Measurements from ENCODE around the gene CENPX.

The CENPX gene

DNA sequence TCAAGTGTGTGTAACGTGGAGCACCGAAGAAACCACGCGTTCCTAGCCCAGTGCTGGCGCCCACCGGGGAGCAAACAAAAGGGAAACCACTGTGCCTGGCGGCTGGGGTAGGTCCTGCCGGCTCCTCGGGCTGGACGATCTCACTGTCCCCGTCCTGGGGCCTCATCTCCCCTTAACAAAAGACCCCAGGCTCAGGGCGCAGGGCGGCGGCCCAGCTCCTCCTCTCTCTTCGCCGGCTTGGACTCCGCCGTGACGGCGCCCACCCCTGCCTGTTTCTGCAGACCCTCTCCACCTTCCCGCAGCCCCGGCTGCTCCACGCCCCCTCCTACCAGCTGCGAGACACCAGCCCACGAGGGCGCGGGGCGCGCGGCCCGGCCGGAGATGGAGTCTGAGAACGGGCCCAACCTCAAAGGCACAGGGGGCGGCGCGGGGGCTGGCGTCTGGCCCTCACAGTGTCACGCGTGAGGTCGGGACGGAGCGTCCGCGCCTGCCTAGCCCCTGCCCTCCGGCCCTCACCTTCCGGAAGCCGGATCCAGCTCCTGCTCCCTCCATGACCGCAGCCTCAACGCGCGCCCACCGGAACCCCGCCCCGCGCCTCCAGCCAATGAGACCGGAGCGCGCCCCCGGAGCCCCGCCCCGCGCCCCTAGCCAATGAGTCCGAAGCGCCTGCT, at the start of gene CENPX:
CENPX (minus strand) TSS at position 569 of the 671 bp plus-strand sequence; CDS start at position 552, 17 bp downstream.
- no peak for DNase-seq

DNA sequence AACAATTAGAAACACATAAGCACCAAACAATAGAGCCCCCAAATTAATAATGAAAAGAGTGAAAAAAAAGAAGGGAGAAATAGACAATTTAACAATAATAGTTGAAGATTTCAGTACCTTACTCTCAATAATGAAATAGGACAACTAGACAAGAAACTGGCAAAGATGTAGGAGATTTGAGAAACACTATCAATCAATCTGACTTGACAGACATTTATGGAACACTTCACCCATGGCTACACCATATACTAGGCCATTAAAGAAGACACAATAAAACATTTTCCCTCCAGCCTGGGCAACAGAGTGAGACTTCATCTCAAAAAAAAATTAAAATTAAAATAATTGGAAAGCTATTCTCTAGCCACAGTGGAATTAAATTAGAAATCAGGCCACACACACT, 47.9 kb upstream of the CENPX start:
- no peak for DNase-seq

DNA sequence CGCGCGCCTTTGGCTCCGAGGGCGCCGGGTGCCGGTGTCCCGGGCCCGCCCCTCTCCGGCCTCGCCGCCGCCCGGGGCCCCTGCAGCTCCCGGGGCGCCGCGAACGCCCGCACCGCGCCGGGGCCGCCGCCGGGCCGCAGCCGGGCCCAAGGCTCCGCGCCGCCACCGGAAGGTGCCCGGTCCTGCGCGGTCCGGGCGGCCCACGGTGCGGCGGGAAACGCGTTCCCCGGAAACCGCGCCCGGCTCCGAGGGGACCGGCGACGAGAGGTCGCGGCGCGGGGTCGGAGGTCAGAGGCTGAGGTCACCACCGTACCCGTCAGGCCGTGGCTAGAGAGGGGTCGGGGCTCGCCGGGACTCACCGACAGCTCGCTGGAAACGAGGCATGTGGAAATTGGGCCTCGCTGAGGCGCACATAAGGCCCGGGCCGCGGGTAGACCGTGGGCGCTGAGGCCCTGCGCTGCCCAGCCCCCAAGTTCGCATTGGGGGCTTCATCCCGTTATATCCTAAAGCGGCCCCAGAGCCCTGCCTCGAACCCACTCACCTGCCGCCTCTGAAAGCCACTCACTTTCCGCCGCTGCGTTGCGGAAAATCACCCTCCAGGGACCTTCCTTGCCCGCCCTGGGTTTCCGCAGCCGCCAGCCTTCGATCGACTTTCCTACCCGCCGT, 43.1 kb upstream of the CENPX start, which contains the start of gene DUS1L:
DUS1L (minus strand) TSS at position 167 of the 666 bp plus-strand sequence. CDS start 745 bp downstream, outside the sequence.
- DNase-seq: peak; percentile 61

DNA sequence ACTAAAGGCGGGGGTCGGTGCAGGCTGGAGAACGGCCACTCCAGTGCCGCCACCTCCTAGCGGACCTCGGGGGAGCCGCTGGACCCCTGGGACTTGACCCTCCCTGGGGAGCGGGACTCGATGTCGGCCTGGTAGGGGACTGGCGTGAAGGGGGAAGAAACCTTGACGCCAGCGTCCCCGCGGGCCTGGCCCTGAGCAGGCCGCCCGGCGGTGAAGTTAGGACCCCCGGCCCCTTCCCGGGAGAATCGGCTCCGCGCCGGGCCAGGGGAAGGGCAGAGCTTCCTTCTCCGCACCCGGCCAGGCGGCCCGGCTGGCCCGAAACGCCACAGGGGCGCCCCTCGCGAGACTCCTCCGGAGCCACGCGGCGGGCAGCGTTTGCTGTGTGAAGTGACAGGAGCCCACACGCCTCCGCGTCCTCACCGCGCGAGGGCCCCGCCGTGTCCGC, 42.5 kb upstream of the CENPX start:
- peak; percentile 19 for DNase-seq

DNA sequence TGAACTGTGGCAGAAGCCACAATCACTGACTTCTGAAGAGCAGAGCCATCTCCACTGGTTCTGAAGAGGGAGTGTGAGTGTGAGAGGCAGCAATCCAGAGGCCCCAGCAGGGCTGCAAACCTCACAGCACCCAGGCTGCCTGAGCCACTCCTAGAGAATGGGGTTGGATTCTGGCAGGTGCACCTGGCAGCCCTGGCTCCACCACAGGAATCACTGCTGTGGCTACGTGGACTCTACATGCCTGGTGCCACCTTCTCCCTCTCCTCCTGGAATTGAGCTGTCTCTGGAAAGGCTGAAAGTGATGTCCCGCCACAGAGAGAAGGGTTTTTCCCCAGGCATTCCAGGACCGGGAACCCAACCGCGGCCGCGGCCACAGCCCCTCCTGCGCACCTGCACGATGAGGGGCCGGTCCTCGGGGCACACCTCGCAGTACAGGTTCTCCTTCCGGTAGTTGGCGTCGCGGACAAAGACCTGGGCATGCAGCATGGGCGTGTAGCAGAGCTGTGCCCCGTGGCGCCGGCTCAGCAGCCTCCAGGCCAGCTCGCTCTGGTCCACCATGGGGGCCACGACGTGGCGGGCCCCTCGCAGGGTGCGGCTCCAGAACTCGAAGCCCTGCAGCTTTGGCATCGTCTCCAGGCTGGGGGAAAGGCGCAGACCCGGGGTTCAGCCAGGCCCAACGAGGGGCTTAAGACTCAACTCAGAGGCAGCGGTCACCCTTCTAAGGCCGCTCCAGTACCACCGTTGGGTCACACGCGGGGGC, 41.9 kb upstream of the CENPX start:
- no peak for DNase-seq

DNA sequence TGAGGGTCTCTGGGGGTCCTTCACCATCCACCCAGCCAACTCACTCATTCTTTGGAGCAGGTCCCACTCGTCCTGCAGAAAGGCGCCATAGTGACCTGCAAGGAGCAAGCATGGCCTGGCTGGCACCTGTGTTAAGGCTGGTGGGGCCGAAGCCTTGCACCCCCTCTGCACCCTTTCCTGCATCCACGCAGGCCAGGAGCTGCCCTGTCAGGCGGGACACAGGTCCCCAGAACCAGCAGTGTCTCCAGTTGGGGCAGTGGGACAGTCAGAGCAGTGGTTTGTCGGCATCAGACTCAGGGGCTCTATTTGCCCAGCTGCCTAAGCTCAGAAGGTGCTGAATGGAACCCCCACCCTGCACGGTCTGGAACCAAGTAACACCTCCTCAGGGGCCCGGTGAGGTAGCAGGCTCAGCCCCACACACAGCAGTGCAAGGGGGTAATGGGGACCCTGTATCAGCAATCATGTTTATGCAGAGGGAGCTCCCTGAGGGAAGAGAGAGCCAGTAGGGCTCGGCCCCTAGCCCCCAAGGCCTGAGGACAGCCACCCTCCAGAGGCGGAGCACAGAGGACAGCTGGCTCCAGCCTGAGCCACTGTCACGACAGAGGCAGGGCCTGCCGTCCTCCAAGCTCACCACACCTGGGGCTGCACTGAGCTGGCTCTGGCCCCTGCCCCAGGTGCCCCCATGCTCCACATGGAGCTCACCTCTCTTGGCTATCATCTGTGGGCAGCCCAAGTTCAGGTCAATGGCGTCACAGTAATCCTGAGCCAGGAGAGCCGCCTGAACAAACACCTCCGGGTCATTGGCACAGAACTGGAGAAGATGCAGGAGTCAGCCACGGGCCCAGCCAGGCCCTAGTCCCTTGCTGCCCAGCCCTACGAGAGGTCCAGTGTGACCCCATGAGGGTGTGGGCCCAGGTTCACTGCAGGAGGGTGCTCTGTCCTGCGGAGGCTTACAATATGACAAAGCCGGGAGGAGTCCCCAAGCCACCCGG, 41.0 kb upstream of the CENPX start:
- no peak for DNase-seq

DNA sequence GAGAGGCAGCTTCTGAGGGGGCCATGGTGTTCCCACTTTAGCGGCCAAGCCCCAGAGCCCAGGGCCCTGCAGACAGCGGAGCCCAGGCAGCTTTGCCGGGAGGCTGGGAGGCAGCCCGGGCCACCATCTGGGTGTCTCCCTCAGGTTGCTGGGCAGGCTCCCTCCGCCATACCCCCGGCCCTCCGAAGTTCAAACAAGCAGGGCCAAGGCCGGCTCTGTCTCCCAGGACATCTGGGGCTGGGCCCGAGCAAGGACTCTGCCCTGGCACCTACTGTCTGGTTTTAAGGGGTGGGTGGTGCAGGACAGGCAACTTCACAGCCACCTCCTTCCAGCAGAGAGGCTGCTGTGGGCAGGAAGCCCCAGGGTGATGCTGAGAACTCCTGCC, 40.3 kb upstream of the CENPX start:
- no peak for DNase-seq

DNA sequence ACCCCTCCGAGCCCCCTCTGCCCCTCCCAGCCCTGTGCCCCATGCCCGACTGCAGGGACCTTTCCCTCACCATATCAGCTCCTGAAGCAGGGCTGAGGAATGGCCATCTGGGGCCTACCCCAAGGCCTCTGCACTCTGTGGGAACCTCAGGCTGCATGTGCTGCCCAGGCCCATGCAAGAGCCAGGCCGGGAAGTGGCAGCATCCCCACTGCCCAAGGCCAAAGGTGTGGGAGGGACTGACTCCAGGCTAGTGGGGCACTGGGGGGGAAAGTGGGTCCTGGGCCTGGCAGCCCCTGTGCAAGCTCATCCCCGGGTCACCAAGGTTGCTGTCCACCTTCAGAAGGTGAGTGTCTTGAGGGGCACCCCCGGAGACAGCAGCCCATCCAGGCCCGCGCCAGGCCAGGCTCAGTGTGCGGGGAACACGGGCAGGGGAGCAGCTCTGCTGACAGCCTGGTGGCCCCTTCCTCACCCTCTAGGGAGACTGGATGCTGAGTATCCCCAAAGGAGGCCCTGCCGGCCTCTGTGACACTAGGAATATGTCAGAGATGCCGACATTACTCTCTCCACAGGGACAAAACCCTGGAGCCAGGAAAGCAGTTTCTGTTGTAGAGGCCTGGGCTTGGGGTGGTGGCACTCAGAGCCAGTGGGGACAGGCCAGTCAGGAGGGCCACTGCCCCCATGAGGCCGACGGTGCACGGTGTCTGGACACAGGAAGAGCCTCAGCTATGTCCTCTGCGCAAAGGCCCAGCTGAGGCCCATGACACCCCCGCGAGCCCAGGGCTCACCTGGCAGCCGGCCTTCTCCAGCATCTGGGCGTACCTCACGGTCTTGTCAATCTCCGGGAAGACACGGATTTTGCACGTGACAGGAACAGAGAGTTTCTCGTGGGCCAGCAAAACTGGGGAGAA, 39.7 kb upstream of the CENPX start:
- no peak for DNase-seq

DNA sequence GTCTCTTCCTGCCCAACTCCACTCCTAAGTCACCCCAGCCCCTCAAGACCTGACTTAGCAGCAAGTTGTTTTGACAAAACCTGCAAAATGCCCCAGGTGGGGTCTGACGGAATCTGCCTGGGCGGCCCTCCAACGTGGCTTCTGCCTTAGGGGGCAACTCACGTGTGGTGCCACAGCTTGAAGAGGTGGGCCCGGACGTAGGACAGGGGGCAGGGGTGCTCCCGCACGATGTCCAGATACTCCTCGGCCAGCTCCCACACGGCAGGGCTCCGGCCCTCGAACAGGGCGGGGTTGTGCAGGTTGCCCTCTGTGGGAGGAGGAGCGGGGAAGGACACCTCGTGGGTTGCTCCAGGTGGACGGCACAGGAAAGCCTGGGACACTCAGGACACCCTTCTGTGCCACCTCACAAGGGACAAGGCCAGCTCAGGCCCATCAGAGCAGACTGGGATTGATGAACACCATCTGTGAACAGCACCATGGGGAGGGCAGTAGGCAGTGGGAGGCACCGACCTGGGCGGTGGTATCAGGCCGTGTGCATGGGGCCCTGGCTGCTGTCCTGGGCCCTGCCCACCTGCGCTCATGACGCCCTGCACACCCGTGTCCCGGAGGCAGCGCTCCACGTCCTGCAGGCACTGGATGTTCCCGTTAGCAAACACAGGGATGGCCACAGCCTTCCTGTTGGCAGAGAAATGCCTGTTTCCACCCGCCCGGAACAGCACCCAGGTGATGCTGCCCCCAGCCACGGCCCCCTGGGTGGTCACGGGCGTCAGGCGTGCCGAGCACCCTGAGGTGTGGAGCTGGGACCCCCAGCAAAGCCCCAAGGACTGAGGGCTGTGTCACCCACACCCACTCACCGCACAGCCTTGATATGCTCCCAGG, 38.6 kb upstream of the CENPX start:
- DNase-seq: no peak

DNA sequence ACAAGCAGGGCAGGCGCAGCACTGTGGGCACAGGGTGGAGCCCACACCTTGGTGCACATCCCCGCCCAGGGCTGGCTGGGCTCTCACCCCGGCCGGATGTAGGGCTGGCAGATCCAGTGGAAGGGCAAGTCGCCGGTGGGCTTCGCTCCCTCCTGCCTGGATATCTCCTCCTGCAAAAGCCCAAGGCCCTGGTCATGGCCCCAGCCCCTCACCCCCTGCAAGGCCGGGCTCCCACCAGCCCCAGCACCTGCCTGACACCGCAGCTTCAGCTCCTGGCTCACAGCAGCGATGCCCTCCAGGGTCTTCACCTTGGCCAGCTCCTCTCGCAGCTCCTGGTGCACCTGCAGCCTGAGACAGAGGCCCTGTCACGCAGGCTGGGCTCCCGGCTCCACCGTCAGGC, 37.9 kb upstream of the CENPX start:
- no peak for DNase-seq

DNA sequence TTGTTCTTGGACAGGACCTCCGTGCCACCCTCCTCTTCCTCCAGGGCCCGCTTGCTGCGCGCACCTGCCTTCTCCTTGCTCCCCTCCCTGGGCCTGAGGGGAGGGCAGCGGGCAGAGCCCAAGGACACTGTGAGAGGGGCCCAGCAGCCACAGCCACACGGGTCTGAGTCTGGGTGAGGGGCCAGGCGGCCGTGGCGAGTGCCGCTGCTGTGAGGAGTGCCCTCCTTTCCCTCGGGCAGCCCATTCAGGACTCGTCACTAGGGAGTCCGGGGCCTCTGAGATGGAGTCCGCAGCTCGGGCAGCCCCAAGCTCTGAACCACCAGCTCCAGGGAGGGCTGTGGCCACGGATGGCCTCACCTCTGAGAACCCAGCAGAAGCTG, 37.3 kb upstream of the CENPX start:
- DNase-seq: no peak

DNA sequence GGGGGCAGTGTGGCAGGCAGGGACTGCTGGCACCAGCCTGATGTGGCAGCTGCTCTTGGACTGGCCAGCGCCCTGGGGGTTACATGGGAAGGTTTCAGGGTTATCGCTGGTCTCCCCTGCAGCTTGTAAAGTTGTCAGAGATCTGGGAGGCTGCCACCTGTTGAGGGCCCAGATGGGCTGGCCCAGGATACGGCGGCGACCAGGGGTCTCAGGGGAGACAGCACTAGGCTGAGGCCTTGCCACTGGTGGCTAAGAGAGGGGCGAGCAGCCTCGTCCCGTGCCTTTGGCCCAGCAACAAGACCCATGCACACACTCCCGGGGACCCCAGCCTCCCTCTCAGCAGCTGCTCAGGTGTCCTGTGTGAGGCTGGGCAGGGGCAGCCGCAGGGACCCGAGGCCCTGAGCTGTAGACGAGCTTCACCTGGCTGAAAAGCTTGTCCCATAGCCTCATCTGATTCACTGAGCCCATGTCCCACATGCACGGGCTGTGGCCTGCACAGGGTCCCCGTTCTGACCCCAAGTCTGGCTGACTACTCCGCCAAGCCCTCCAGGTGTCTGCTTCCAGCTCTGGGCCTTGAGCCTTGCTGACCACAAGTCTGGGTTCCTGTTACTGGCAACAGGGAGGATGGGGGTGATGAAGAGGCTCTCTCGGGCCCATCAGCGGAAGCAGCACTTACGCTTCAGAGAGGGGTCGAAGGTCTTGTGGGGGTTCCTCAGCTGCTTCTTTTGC, 36.8 kb upstream of the CENPX start:
- DNase-seq: no peak

DNA sequence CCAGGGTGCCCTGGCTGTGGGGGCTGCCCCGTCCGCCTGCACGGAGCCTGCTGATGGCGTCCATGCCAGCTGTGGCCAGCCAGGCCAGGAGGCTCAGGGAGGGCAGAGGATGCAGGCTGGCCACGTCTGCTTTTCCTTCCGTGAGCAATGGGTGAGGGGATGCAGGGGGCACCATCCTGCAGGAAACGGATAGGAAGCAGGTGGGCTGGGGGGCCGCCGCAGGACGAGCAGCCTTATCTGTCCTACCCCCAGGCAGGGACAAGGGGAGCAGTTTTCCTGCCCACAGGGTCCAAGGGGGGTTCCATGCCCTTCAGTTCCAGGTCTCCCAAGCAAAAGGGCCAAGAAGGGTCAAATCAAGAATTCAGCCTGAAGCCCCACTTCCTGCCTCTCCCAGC, 36.2 kb upstream of the CENPX start:
- DNase-seq: no peak

DNA sequence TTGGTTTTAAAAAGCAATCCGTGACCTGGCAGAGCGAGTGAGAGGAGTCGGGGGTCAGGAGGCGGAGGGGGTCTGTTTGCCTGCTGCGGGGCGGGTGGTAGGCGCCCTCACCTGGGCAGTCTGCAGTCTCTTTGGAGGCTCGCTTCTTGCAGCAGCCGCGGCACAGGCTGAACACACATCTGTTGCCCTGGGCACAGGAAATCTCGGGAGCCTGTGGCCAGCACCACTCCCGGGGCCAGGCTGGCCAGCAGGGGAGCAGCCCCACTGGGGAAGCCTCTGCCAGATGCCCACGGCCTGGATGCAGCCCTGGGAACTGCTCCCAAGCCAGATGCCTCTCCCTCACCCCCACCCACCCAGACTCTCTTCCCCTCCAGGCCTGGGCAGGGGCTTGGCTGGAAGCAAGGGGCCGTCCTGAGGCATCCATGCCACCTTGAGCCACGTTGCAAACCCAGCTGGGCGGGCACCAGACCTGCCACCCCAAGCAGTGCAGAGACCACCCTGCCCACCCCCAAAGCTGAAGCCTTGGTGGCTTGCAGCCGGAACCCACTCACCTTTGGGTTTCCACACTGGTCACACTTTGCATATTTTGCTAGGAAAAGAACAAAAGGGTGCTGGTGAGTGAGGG, 35.7 kb upstream of the CENPX start:
- no peak for DNase-seq

DNA sequence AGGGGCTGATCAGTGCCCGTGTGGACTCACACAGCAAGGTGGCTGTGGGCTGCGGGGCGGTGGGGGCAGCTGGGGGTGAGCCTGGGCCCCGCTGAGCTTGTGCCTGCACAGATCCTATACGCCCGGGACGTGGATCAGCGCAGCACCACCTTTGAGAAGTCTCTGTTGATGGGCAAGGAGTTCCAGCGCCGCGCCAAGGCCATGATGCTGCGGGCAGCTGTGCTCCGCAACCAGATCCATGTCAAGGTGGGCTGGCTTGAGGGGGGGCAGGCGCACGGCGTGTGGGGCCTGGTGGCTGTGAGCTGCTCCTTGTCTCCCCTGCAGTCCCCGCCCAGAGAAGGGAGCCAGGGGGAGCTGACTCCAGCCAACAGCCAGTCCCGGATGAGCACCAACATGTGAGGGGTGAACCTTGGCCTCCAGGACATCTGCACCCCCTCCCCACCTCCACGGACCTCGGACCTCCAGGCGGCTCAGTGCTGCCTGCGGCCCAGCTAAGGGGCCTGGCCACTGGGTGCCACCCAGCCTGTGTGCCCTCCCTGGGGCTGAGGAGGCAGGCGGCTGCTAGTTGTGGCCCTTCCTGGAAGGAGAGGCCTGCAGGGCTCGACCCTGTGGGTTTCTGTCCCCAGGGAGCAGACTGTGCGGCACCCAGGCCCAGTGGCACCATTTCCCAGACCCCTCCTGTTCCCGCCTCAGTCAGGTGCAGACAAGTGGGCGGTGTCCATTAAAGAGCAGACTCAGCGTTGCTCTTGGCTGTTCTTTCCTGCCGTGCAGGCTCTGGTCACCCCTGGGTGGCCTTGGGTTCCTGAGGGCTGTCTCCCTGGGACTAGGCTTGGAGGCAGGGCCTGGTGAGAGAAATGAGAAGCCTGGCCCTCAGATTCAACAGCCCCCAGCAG, 34.3 kb upstream of the CENPX start:
- DNase-seq: no peak

DNA sequence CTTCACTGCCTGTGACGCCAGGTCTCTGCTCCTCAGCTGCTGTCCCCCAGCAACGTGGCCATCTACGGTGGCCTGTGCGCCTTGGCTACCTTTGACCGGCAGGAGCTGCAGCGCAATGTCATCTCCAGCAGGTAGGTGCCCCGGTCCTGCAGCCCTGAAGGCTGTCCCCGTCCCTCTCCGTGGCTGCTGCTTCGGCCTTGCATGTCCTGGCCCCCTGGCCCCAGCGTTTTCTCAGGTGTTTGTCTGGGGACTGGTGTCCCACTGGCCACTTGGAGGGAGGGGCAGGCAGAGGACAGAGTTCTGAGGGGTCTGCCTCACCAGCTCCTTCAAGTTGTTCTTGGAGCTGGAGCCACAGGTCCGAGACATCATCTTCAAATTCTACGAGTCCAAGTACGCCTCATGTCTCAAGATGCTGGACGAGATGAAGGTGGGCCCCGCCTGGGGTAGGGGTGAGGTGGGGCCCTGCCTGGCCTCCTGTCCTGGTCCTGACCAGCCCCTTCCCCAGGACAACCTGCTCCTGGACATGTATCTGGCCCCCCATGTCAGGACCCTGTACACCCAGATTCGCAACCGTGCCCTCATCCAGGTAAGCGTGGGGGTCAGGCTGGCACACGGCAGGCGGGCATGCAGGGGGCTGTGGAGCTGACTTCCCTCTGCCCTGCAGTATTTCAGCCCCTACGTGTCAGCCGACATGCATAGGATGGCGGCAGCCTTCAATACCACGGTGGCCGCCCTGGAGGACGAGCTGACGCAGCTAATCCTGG, 33.5 kb upstream of the CENPX start:
- no peak for DNase-seq
